SH-SY5Y (cell line): Measurements from ENCODE around the gene BLCAP.

ENCODE experiments used
- GATA2 ChIP-seq: IDR thresholded peaks from 2 replicates; pipeline ENCODE4 v1.6.1; 2011; ENCODE audit warnings: mild to moderate bottlenecking, low read depth, low read length
- GATA3 ChIP-seq: IDR thresholded peaks from 2 replicates; pipeline ENCODE4 v1.6.1; 2011; ENCODE audit warnings: low read depth, mild to moderate bottlenecking, low read length, moderate library complexity

Gene BLCAP

GRCh38 chr20:37492096-37492625 lies 35.5 kb downstream of the BLCAP start:
- TF ChIP-seq GATA3, result no peak
- no peak for TF ChIP-seq GATA2

GRCh38 chr20:37490663-37491350 lies 36.9 kb downstream of the BLCAP start:
- no peak for TF ChIP-seq GATA3
- TF ChIP-seq GATA2, result no peak

- TF ChIP-seq GATA3 (no peak), GATA2 (no peak)
Observed at GRCh38 chr20:37484331-37484730, 43.3 kb downstream of the BLCAP start.

- no peak for TF ChIP-seq GATA3
- no peak for TF ChIP-seq GATA2
Observed at GRCh38 chr20:37481610-37482009, 46.1 kb downstream of the BLCAP start.

- no peak for TF ChIP-seq GATA3
- no peak for TF ChIP-seq GATA2
Observed at GRCh38 chr20:37480919-37481318, 46.8 kb downstream of the BLCAP start.

GRCh38 chr20:37479925-37480691 lies 47.6 kb downstream of the BLCAP start:
- no peak for TF ChIP-seq GATA2
- TF ChIP-seq GATA3, result no peak

- TF ChIP-seq GATA2 (no peak), GATA3 (no peak)
Observed at GRCh38 chr20:37479266-37479665, 48.4 kb downstream of the BLCAP start.

GRCh38 chr20:37477041-37477440 lies 50.6 kb downstream of the BLCAP start:
- TF ChIP-seq GATA3, result no peak

GRCh38 chr20:37475252-37475651 lies 52.4 kb downstream of the BLCAP start:
- TF ChIP-seq GATA3 (no peak), GATA2 (no peak)

GRCh38 chr20:37474386-37474785 lies 53.3 kb downstream of the BLCAP start:
- TF ChIP-seq GATA3 (no peak), GATA2 (no peak)

- TF ChIP-seq GATA2 (no peak), GATA3 (no peak)
Observed at GRCh38 chr20:37473249-37474000, 54.3 kb downstream of the BLCAP start.

- TF ChIP-seq GATA3 (no peak), GATA2 (no peak)
Observed at GRCh38 chr20:37471741-37472235, 55.9 kb downstream of the BLCAP start.

- no peak for TF ChIP-seq GATA3
- TF ChIP-seq GATA2, result no peak
Observed at GRCh38 chr20:37469531-37469930, 58.1 kb downstream of the BLCAP start.

- TF ChIP-seq GATA2, result no peak
- no peak for TF ChIP-seq GATA3
Observed at GRCh38 chr20:37468886-37469285, 58.8 kb downstream of the BLCAP start.
